ENCODE measurements around the gene BRD8.

The BRD8 gene

DNA sequence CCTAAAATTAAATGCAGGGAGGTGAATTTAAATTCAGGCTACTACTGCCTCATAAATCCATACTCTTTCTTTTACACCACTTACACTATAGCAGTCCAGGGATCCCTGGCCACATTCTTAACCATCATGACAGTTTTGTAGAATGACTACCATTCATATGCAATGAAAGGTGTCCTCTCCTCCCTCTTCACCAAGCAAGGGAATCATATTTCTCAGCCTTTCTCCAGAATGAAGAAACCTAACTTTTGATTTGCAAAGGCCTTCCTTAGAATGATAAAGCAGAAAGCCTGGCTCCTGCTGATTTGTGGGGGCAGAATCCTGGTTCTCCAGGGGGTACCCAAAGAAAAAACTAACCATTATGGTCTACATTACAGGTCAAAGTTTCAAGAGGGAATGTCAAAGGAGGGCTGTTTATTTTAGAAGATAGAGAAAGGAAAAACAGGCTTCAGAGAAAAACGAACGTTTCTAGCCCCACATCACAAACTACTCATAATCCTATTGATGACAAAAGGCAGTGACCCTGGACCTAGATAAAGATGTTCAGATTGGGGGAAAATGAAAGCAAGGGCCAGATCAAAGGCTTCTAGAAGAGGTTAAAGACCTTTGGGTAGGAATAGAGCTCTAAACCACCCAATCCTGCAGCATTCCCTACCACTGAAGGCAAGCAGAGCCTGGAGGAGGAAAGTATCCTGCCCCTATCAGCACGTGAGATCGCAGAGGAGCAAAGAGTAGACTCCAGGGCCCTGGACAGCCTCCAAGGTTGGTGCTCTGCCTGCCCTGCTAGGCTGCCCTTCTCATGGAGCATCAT, 83.1 kb downstream of the BRD8 start:
- DNase-seq: no peak

GRCh38 chr5:138093036-138093435, 85.4 kb downstream of the BRD8 start:
- DNase-seq: no peak

- DNase-seq: no peak
These were observed 86.1 kb downstream of the BRD8 start for GRCh38 chr5:138092301-138092700.

DNA sequence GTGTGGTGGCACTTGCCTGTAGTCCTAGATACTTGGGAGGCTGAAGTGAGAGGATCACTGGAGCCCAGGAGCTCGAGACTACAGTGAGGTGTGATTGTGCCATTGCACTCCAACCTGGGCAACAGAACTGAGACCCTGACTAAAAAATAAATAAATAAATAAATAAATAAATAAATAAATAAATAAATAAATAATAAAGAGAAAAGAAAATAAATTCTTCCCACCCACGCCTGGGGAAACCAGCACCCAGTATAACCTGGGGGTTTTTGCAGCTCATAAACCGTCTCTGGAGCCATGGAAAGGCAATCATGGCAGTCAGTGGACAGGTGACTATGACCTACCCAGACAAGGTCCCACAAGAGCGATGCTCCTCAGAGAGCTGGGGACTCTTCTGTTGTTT, 86.7 kb downstream of the BRD8 start:
- DNase-seq: no peak
